Midbrain (tissue), 1 donor: ENCODE results near the gene RXFP3.
"Not testable (repeated sequence)": the region's sequence is repeated elsewhere in the genome, so short reads cannot be mapped to it uniquely, and the experiment has no call there.

Source experiments
- DNase-seq: peaks from one replicate; lab custom pipeline; 2025; lab: John Stamatoyannopoulos, UW

Gene RXFP3, protein sequence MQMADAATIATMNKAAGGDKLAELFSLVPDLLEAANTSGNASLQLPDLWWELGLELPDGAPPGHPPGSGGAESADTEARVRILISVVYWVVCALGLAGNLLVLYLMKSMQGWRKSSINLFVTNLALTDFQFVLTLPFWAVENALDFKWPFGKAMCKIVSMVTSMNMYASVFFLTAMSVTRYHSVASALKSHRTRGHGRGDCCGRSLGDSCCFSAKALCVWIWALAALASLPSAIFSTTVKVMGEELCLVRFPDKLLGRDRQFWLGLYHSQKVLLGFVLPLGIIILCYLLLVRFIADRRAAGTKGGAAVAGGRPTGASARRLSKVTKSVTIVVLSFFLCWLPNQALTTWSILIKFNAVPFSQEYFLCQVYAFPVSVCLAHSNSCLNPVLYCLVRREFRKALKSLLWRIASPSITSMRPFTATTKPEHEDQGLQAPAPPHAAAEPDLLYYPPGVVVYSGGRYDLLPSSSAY

DNA sequence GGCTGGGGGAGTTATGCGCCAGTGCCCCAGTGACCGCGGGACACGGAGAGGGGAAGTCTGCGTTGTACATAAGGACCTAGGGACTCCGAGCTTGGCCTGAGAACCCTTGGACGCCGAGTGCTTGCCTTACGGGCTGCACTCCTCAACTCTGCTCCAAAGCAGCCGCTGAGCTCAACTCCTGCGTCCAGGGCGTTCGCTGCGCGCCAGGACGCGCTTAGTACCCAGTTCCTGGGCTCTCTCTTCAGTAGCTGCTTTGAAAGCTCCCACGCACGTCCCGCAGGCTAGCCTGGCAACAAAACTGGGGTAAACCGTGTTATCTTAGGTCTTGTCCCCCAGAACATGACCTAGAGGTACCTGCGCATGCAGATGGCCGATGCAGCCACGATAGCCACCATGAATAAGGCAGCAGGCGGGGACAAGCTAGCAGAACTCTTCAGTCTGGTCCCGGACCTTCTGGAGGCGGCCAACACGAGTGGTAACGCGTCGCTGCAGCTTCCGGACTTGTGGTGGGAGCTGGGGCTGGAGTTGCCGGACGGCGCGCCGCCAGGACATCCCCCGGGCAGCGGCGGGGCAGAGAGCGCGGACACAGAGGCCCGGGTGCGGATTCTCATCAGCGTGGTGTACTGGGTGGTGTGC, at the start of gene RXFP3:
Gene RXFP3 (plus strand): TSS at position 6 of the 636 bp plus-strand sequence. CDS start 355 bp downstream, at position 361.
- no peak for DNase-seq

GRCh38 chr5:33887268-33887667, 48.9 kb upstream of the RXFP3 start:
- DNase-seq, result no peak

- DNase-seq, result no peak
Observed at GRCh38 chr5:33888587-33888986, 47.6 kb upstream of the RXFP3 start.

- DNase-seq, result no peak
Observed at GRCh38 chr5:33890131-33891032, 45.8 kb upstream of the RXFP3 start.

DNA sequence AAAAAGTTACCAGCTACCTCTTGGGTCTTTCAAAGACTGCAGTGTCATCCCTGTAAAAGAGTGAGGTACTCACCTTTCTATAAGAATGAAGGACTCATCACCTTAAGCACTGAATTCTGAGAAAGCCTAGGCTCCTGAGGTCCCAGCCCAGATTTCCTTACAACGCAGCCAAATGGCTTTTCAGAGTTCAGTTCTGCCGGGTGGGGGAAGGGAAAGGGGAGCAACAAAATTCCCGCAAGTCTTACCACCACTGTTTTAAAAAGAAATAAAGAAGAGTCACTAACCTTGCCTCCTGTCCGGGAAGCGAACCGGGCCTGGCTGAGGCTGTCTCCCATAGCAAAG, 44.8 kb upstream of the RXFP3 start:
- DNase-seq, result no peak

- DNase-seq, result no peak
Observed at GRCh38 chr5:33891788-33892619, 44.2 kb upstream of the RXFP3 start, which contains the start of gene ADAMTS12. Gene ADAMTS12, minus strand, starts transcription at chr5:33891990. Its CDS starts 134 bp downstream, at chr5:33891856.

DNA sequence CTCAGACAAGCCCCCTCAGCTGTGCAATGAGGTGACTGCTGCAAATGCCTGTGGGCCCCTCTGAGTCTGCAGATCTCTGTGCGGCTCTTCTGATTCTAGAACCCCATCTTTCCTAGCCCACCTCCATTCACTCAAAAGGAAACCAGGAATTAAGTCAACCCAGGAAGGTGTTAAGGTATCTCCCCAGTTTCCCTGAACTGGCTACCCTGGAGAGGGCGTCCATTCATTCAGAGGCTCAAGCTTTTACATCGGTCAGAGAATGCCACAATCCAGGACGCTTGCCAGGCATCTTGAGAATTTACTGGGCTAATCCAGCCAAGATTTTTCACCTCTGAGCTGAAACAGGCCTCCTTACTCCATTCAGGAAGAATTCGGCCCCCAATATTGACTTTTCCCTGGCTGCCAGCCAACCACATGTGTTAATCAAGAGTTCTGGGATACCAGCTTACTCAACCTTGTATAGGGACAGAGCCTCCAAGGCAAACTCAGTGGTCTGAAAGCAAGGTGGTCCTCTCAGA, 43.5 kb upstream of the RXFP3 start:
- DNase-seq, result no peak

GRCh38 chr5:33894566-33894965, 41.6 kb upstream of the RXFP3 start:
- DNase-seq, result no peak

DNA sequence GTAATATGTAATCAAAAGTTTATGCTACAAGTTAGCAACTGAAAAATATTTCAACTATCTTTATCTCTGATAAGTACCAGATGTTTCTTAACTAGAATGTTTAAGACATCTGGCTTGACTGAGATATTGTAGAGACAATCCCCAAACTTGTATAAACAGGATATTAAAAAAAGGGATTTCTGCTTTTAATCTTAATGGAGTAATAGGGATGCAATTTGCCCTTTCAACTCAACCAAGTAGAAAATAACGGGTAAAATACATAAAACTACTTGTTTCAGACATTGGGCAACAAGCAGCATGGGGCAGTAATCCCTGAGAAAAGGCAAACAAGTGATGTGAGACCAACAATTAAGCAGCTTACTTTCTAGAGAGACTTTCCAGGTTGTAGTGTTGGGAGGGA, 35.0 kb upstream of the RXFP3 start:
- DNase-seq, result no peak

- DNase-seq, result no peak
Observed at GRCh38 chr5:33903118-33903517, 33.1 kb upstream of the RXFP3 start.

GRCh38 chr5:33905381-33905780, 30.8 kb upstream of the RXFP3 start:
- no peak for DNase-seq

- not testable (repeated sequence) for DNase-seq
Observed at GRCh38 chr5:33906248-33906647, 29.9 kb upstream of the RXFP3 start.

- DNase-seq, result not testable (repeated sequence)
Observed at GRCh38 chr5:33914844-33915243, 21.3 kb upstream of the RXFP3 start.

DNA sequence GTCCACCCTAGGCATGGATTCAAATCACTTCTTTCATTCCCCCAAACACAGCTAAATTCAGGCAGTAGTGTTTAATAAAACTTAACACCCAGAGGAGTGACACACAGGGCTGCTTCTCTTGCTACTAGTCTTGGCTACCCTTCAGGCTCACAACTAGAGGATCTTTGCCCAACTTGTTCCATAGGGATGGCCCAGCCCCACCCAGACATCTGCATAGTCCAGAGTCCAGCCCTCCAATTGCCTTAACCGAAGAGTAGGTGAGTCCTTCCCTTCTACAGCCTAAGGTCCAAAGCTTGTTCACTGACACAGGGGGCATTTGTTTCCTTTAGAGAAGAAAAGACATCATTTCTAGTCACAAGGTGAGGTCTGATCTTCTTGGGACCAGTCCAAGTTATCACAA, 15.2 kb upstream of the RXFP3 start:
- no peak for DNase-seq

GRCh38 chr5:33925278-33925677, 10.9 kb upstream of the RXFP3 start:
- DNase-seq, result no peak

- no peak for DNase-seq
Observed at GRCh38 chr5:33927685-33928084, 8.5 kb upstream of the RXFP3 start.

GRCh38 chr5:33928283-33928682, 7.9 kb upstream of the RXFP3 start:
- DNase-seq, result no peak

- DNase-seq, result no peak
Observed at GRCh38 chr5:33929925-33930690, 6.1 kb upstream of the RXFP3 start.

DNA sequence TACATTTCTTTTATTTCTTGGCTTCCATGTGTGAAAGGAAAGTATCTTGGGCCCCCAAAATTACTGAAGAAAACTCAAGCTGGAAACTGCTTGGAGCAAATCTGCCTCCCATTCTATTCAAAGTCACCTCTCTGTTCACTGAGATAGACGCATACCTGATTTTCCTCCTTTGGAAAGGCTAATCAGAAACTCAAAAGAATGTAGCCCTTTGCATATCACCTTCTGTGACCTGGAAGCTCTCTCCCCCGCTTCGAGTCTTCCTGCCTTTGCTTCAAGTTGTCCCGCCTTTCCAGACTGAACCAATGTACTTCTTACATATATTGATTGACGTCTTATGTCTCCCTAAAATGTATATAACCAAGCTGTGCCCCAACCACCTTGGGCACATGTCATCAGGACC, 5.0 kb upstream of the RXFP3 start:
- no peak for DNase-seq

DNA sequence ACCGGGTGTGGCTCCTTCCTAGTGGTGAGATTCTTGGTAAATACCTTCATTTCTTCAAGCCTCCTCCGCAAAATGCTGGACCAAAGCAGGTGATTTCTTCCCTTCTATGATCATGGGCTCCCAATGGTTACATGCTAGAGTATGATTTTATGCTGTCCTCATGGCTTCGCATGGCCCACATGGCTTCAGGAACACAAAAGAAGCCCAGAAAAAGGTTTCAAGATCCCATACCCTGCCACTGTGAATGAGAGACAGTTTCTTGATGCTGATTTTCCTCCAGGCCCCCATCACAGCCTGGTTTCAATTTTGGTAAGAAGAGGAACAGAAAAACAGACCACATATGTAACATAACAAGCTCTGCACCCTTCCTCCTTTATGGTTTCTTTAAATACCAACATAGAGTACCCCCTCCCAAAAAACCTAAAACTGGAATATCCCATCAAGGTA, 2.4 kb upstream of the RXFP3 start:
- DNase-seq, result no peak
